SJSA1 (cell line): ENCODE results near the gene FIGN. TPM values are rescaled to one million over a fixed set of nuclear protein-coding genes. Genes with fewer than 3 reads are reported as not detected.
A peak's percentile ranks its signal among the peaks of the same experiment; 100 is the strongest.

Experiments used
- DNase-seq, 2 experiments: peaks; one replicate each; pipeline ENCODE4 v3.0.0-alpha.2; 2015 to 2020; ENCODE audit warnings: low spot score in 2 of 2, low read depth in 1 of 2
- H3K27ac ChIP-seq: fragments of 250-450 bp; sonication (Bioruptor Pico); 2 replicates; pipeline ENCODE4 v1.5.1; 2020; ENCODE audit warnings: mild to moderate bottlenecking, moderate library complexity
- H3K27me3 ChIP-seq: fragments of 250-450 bp; sonication (Bioruptor Pico); replicated peaks from 2 replicates; pipeline ENCODE4 v1.5.1; 2020; ENCODE audit warnings: mild to moderate bottlenecking, moderate library complexity
- H3K36me3 ChIP-seq: fragments of 250-450 bp; sonication (Bioruptor Pico); 2 replicates; pipeline ENCODE4 v1.5.1; 2020; ENCODE audit warnings: mild to moderate bottlenecking
- H3K4me1 ChIP-seq: fragments of 250-450 bp; sonication (Bioruptor Pico); replicated peaks from 2 replicates; pipeline ENCODE4 v1.6.1; 2021; ENCODE audit warnings: mild to moderate bottlenecking
- H3K4me3 ChIP-seq: fragments of 250-450 bp; sonication (Bioruptor Pico); 2 replicates; pipeline ENCODE4 v1.5.1; 2020; ENCODE audit warnings: mild to moderate bottlenecking
- H3K9me3 ChIP-seq: fragments of 250-450 bp; sonication (Bioruptor Pico); replicated peaks from 2 replicates; pipeline ENCODE4 v1.5.1; 2020; ENCODE audit warnings: mild to moderate bottlenecking
- total RNA-seq: library from RNA; depleted of rRNA; stranded (reverse); fragments of >200 nt; shearing (Covaris generic); gene quantifications from 2 replicates; pipeline ENCODE4 v1.2.3, GENCODE V29; 2014

The FIGN gene
- total RNA-seq, 1 experiment from 2014 or later, result 5.6 TPM

DNA sequence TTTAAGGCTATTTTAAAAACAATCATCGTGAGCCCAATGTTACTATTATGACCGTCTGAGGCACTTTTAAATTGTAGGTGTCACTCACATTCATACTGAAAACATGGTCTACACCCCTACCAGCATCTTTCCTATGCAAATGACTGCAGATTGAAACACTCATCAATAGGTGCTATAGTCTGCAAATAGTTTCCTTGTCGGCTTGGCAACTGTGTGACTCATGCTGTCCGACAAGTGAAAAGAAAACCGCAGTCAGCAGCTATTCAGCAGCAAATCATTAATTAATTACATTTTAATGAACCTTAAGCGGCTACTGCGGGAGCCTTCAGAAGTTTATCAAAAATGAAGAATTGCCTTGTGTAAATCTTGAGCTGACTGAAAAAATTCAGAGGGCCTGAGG lies 134.4 kb downstream of the FIGN start:
- H3K36me3 ChIP-seq, result no peaks in the 10 kb centered on the region
- H3K27ac ChIP-seq, result no peak overlapping the region
- DNase-seq, result no peak
- peaks cover 50% of the 10 kb centered on the region for H3K4me1 ChIP-seq
- H3K9me3 ChIP-seq, result no peaks in the 10 kb centered on the region
- no peak overlapping the region for H3K4me3 ChIP-seq
- H3K27me3 ChIP-seq, result no peaks in the 10 kb centered on the region

DNA sequence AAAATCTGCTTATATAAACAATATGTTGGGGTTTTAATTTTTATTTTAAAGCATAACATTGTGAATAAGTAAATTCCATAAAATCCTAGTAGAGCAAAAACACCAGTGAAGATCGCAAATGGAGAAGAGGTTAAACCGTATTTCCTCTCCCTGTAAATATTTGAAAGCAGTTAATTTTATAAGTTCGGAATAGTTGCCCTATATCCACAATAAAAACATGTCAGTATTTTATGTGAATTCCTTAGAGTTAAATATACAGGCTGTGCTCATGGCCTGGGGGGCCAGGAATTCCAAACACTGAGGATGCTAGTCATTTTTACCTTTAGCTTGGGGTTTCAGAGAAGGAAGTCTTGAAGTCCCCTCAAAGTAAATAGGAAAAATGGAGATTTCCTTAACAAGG lies 135.0 kb downstream of the FIGN start:
- no peaks in the 10 kb centered on the region for H3K36me3 ChIP-seq
- H3K4me3 ChIP-seq, result no peak overlapping the region
- no peaks in the 10 kb centered on the region for H3K27me3 ChIP-seq
- no peak overlapping the region for H3K27ac ChIP-seq
- H3K9me3 ChIP-seq, result no peaks in the 10 kb centered on the region
- DNase-seq, result peak in 1 of 2 experiments; percentile 29
- H3K4me1 ChIP-seq, result peaks cover 44% of the 10 kb centered on the region

DNA sequence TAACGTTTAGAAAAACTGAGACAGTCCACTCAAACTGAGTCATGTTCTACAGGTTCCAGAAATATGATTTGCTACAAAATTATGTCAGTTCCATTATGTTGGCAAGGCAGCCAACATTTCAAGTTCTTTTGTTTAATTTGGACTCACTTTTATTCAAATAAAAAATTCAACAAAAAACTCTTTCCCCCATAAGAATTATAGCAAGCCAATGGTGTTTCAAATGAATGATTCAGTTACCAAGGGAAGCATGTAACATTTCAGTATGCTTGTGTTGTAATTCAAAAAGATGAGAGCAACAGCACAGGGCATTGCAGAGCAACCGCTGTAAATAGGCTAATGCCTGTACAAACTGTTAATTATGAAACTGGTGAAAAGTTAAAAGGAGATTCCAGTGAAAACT lies 140.8 kb downstream of the FIGN start:
- H3K4me1 ChIP-seq, result peaks cover 7% of the 10 kb centered on the region; the same call in 1 of the 2 replicates
- no peaks in the 10 kb centered on the region for H3K9me3 ChIP-seq
- H3K36me3 ChIP-seq, result no peaks in the 10 kb centered on the region
- no peak for DNase-seq
- H3K4me3 ChIP-seq, result no peak overlapping the region
- H3K27ac ChIP-seq, result no peak overlapping the region
- H3K27me3 ChIP-seq, result no peaks in the 10 kb centered on the region

DNA sequence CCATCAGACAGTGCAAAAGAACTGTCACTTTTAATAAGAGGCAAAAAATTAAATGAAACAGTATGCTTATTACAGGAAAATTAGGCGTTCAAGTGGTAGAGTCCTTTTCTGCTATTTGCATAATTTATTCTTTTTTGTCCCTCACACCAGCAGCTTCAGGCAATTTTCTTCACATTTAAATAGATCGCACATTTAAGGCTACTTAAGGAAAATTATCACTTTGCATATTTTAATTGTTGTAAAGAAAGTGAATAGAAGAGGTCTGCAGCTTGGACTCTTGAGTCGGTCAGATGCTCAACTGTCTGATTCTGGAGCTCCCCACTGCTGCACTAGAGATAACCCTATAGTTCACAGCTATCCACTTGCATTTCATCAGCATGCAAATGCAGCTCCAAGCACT lies 141.3 kb downstream of the FIGN start:
- H3K36me3 ChIP-seq, result no peaks in the 10 kb centered on the region
- no peaks in the 10 kb centered on the region for H3K9me3 ChIP-seq
- H3K27ac ChIP-seq, result no peak overlapping the region
- no peak for DNase-seq
- no peak overlapping the region for H3K4me3 ChIP-seq
- H3K4me1 ChIP-seq, result peaks cover 3% of the 10 kb centered on the region; the same call in 1 of the 2 replicates
- H3K27me3 ChIP-seq, result no peaks in the 10 kb centered on the region

GRCh38 chr2:163593982-163594381 lies 141.8 kb downstream of the FIGN start:
- DNase-seq, result no peak
- no peak overlapping the region for H3K4me3 ChIP-seq
- H3K27me3 ChIP-seq, result no peaks in the 10 kb centered on the region
- no peaks in the 10 kb centered on the region for H3K9me3 ChIP-seq
- no peaks in the 10 kb centered on the region for H3K4me1 ChIP-seq
- H3K27ac ChIP-seq, result no peak overlapping the region
- H3K36me3 ChIP-seq, result no peaks in the 10 kb centered on the region

GRCh38 chr2:163592954-163593622 lies 142.7 kb downstream of the FIGN start:
- Histone ChIP-seq H3K9me3 (no peaks in the 10 kb centered on the region), H3K4me3 (no peak overlapping the region), H3K27ac (no peak overlapping the region), H3K36me3 (no peaks in the 10 kb centered on the region), H3K27me3 (no peaks in the 10 kb centered on the region), H3K4me1 (no peaks in the 10 kb centered on the region)
- DNase-seq, result no peak

GRCh38 chr2:163591461-163591860 lies 144.3 kb downstream of the FIGN start:
- Histone ChIP-seq H3K27ac (no peak overlapping the region), H3K4me1 (no peaks in the 10 kb centered on the region), H3K27me3 (no peaks in the 10 kb centered on the region), H3K4me3 (no peak overlapping the region), H3K36me3 (no peaks in the 10 kb centered on the region), H3K9me3 (no peaks in the 10 kb centered on the region)
- DNase-seq, result no peak

DNA sequence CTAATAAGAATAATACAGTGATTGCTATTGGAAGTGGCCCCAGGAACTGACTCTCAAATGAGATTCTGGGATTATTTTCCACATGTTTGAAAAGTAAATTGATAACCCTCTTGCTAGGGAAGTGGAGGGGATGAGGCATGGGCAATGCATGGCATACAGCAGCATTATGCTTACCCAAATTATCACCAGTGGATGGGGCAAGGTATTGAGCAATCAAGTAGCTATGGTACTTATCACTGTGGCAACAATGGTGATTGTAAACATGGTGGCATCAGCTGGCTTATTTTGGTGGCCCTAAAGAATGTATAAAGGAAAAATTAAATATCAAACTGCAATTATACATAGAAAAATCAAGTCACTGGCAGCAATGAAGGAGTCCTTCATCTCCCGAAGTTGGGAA lies 155.1 kb downstream of the FIGN start:
- H3K36me3 ChIP-seq, result no peaks in the 10 kb centered on the region
- no peak overlapping the region for H3K27ac ChIP-seq
- H3K27me3 ChIP-seq, result no peaks in the 10 kb centered on the region
- H3K4me1 ChIP-seq, result no peaks in the 10 kb centered on the region
- DNase-seq, result no peak
- no peak overlapping the region for H3K4me3 ChIP-seq
- no peaks in the 10 kb centered on the region for H3K9me3 ChIP-seq

- H3K9me3 ChIP-seq, result no peaks in the 10 kb centered on the region
- H3K27ac ChIP-seq, result no peak overlapping the region
- H3K4me3 ChIP-seq, result no peak overlapping the region
- H3K4me1 ChIP-seq, result no peaks in the 10 kb centered on the region
- H3K36me3 ChIP-seq, result no peaks in the 10 kb centered on the region
- no peak for DNase-seq
- H3K27me3 ChIP-seq, result no peaks in the 10 kb centered on the region
Measured at GRCh38 chr2:163574309-163574708, 161.5 kb downstream of the FIGN start.

DNA sequence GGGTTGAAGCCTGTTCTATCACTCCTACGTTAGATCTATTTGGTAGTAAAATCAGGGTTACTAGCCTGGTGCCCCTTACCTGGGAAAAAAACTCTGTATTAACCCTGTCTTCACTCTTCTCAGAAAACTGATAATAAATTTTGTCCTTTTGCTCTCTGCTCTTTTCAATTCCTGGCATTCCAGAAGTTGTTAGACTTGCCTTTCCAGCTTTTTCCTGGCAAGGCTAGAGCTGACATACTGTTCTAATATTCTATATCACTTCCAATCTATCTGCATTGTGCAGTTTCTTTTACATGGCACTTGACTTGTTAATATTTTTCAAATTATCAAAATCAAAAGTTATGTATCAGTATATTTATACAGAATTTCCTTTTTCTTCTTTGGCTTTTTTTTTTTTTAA lies 162.2 kb downstream of the FIGN start:
- no peaks in the 10 kb centered on the region for H3K36me3 ChIP-seq
- no peaks in the 10 kb centered on the region for H3K4me1 ChIP-seq
- DNase-seq, result no peak
- no peak overlapping the region for H3K27ac ChIP-seq
- no peak overlapping the region for H3K4me3 ChIP-seq
- no peaks in the 10 kb centered on the region for H3K27me3 ChIP-seq
- no peaks in the 10 kb centered on the region for H3K9me3 ChIP-seq

DNA sequence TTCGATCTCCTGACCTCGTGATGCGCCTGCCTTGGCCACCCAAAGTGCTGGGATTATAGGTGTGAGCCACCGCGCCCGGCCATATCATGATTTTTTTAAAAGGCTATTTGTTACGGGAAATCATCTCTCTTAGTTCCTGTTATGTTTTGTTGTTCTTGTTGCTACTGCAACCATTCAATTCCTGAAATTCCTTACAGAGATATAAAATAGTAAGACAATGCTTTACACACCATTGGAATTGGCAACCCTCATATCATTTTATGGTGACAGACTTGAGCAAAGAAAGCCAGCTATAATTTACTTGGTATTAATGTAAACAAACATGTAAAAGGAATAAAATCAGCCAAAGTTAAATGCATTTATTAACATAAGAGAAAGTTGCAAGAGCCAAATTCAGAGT lies 163.0 kb downstream of the FIGN start:
- Histone ChIP-seq H3K27me3 (no peaks in the 10 kb centered on the region), H3K27ac (no peak overlapping the region), H3K9me3 (no peaks in the 10 kb centered on the region), H3K36me3 (no peaks in the 10 kb centered on the region), H3K4me3 (no peak overlapping the region), H3K4me1 (no peaks in the 10 kb centered on the region)
- no peak for DNase-seq

DNA sequence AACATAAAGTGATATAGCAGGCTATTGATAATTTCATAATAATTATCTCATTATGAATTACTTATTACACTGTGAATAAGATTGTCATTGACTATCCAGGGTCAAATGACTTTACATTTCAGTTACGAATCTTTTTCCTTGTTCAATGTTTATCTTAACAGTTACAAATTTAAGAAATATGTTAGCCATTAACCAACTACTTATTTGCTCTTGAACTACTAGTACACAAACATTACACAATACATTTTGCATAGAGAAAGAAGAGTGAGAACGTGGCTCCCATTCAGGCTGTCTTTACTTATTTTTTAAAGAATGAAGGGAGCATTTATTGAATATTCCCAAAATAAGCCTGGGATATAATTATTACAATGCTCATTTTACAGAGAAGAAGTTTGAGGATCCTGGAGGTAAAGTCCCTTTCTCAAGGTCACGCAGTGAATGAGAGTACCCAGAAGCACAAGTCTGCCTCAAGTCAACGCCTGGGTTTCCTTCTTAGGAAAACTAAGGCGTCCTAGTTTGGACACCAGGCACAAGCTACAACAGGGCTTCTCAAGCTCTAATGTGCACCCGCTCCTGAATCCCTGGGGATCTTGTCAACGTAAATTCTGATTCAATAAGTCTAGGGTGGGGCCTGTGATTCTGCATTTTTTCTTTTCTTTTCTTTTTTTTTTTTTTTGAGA lies 164.2 kb downstream of the FIGN start:
- Histone ChIP-seq H3K4me1 (no peaks in the 10 kb centered on the region), H3K9me3 (no peaks in the 10 kb centered on the region), H3K27me3 (no peaks in the 10 kb centered on the region), H3K36me3 (no peaks in the 10 kb centered on the region), H3K27ac (no peak overlapping the region), H3K4me3 (no peak overlapping the region)
- DNase-seq, result no peak

DNA sequence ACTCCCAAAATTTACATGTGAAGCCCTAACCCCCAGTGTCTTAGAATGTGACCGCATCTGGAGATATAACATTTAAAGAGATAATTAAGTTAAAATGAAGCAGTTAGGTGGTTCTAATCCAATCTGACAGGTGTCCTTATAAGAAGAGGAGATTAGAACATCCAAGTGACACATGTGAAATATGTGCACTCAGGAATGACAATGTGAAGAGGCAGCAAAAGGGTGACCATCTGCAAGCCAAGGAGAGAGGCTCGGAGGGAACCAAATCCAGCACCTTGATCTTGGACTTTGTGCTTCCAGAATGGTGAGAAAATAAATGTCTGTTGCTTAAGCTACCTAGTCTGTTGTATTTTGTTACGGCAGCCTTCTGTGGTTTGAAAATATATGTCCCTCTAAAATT lies 165.4 kb downstream of the FIGN start:
- DNase-seq, result no peak
- no peaks in the 10 kb centered on the region for H3K27me3 ChIP-seq
- H3K36me3 ChIP-seq, result no peaks in the 10 kb centered on the region
- no peaks in the 10 kb centered on the region for H3K4me1 ChIP-seq
- no peak overlapping the region for H3K27ac ChIP-seq
- H3K4me3 ChIP-seq, result no peak overlapping the region
- H3K9me3 ChIP-seq, result no peaks in the 10 kb centered on the region

- H3K27me3 ChIP-seq, result no peaks in the 10 kb centered on the region
- no peak overlapping the region for H3K4me3 ChIP-seq
- no peaks in the 10 kb centered on the region for H3K36me3 ChIP-seq
- no peak for DNase-seq
- H3K27ac ChIP-seq, result no peak overlapping the region
- H3K4me1 ChIP-seq, result no peaks in the 10 kb centered on the region
- H3K9me3 ChIP-seq, result no peaks in the 10 kb centered on the region
Measured at GRCh38 chr2:163565192-163565591, 170.6 kb downstream of the FIGN start.

DNA sequence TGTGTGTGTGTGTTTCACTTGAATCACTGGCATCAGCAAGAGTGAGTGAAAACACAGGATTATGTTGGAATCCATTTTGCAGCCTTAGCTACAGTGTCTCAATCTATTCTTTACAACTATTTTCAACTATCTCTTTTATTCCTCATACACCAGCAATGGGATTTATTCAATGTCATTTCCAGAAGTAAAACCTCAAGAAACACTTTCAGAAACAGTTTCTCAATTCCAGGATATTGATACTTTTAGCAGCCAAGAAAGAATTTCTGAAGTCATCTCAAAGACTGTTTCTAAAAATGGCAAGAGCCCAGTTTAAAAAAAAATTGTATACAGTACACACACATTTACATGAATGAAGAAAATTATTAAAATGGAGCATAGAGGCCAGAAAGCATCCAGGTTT lies 171.6 kb downstream of the FIGN start:
- no peak for DNase-seq
- no peak overlapping the region for H3K27ac ChIP-seq

More for the DNA sequence above, 171.6 kb downstream of the FIGN start:
- H3K36me3 ChIP-seq, result no peaks in the 10 kb centered on the region
- no peaks in the 10 kb centered on the region for H3K9me3 ChIP-seq
- no peak overlapping the region for H3K4me3 ChIP-seq
- H3K27me3 ChIP-seq, result no peaks in the 10 kb centered on the region
- H3K4me1 ChIP-seq, result no peaks in the 10 kb centered on the region
